ENCODE results near the gene COPS7B. TPM values are rescaled to one million over a fixed set of nuclear protein-coding genes. Genes with fewer than 3 reads are reported as not detected.

COPS7B gene
- total RNA-seq, 1 donor, result 15.4 TPM

GRCh38 chr2:231791107-231791506 lies 4.9 kb downstream of the COPS7B start:
- no peak overlapping the region for H3K4me3 ChIP-seq (ENCODE audit: low read depth, low read length)
- TF ChIP-seq CTCF (IDR thresholded peaks at IDR 0.05; ENCODE audit: insufficient read depth, low read length), result no peak
- no peak for DNase-seq (ENCODE audit: low read depth)

GRCh38 chr2:231794383-231794782 lies 8.1 kb downstream of the COPS7B start:
- no peak for TF ChIP-seq CTCF (IDR thresholded peaks at IDR 0.05; ENCODE audit: insufficient read depth, low read length)
- no peak overlapping the region for H3K4me3 ChIP-seq (ENCODE audit: low read depth, low read length)
- no peak for DNase-seq (ENCODE audit: low read depth)

GRCh38 chr2:231795525-231796327 lies 9.5 kb downstream of the COPS7B start:
- TF ChIP-seq CTCF (IDR thresholded peaks at IDR 0.05; ENCODE audit: insufficient read depth, low read length), result no peak
- DNase-seq (ENCODE audit: low read depth), result peak; percentile 46
- H3K4me3 ChIP-seq (ENCODE audit: low read depth, low read length), result no peak overlapping the region

- peak; percentile 47 for DNase-seq (ENCODE audit: low read depth)
- peak; percentile 69 for TF ChIP-seq CTCF (IDR thresholded peaks at IDR 0.05; ENCODE audit: insufficient read depth, low read length)
Observed at GRCh38 chr2:231800493-231801091, 14.3 kb downstream of the COPS7B start.

GRCh38 chr2:231803501-231804138 lies 17.4 kb downstream of the COPS7B start:
- no peak for TF ChIP-seq CTCF (IDR thresholded peaks at IDR 0.05; ENCODE audit: insufficient read depth, low read length)
- DNase-seq (ENCODE audit: low read depth), result no peak
- no peak overlapping the region for H3K4me3 ChIP-seq (ENCODE audit: low read depth, low read length)

More at GRCh38 chr2:231800493-231801091, 14.3 kb downstream of the COPS7B start:
- H3K4me3 ChIP-seq (ENCODE audit: low read depth, low read length), result no peak overlapping the region

- no peak for TF ChIP-seq CTCF (IDR thresholded peaks at IDR 0.05; ENCODE audit: insufficient read depth, low read length)
- H3K4me3 ChIP-seq (ENCODE audit: low read depth, low read length), result no peak overlapping the region
- no peak for DNase-seq (ENCODE audit: low read depth)
Observed at GRCh38 chr2:231807020-231807419, 20.8 kb downstream of the COPS7B start.

Measured in fibroblast of the aortic adventitia (primary cell).